GM12874 (cell line): Measurements from ENCODE around the gene ANKRD12.
A peak's percentile ranks its signal among the peaks of the same experiment; 100 is the strongest.

Experiments
- CTCF ChIP-seq: IDR thresholded peaks from 2 replicates; pipeline ENCODE4 v1.5.1; 2011; ENCODE audit warnings: low read depth, mild to moderate bottlenecking, control low read depth, low read length, moderate library complexity; ENCODE audit not compliant: insufficient read depth

Gene ANKRD12

GRCh38 chr18:9333441-9334328 is 197.1 kb downstream of the ANKRD12 start:
- no peak for TF ChIP-seq CTCF

GRCh38 chr18:9334329-9334972 is 197.9 kb downstream of the ANKRD12 start, which contains the start of gene TWSG1:
Gene TWSG1 (plus strand): TSS chr18:9334773. CDS start chr18:9337230, 2,457 bp downstream.
- peak; percentile 49 for TF ChIP-seq CTCF

GRCh38 chr18:9334973-9335696 is 198.6 kb downstream of the ANKRD12 start:
- no peak for TF ChIP-seq CTCF
